RPMI8226 (cell line): ENCODE results near the gene ALAS1.

Source experiments
- DNase-seq: peaks from one replicate; pipeline ENCODE4 v3.0.0-alpha.2; 2015

The ALAS1 gene

GRCh38 chr3:52256159-52256558 is 58.2 kb downstream of the ALAS1 start:
- DNase-seq: no peak

GRCh38 chr3:52256622-52257021 is 58.7 kb downstream of the ALAS1 start:
- no peak for DNase-seq

GRCh38 chr3:52257911-52258310 is 60.0 kb downstream of the ALAS1 start:
- DNase-seq: no peak

GRCh38 chr3:52259035-52259434 is 61.1 kb downstream of the ALAS1 start:
- no peak for DNase-seq

- DNase-seq: no peak
Measured at GRCh38 chr3:52259448-52259847, 61.5 kb downstream of the ALAS1 start.

- DNase-seq: peak; percentile 47
Measured at GRCh38 chr3:52262447-52262846, 64.5 kb downstream of the ALAS1 start.
